Measurements from ENCODE around the gene S100A14. TPM values are rescaled to one million over a fixed set of nuclear protein-coding genes. Genes with fewer than 3 reads are reported as not detected.

Gene S100A14
- total and polyA plus RNA-seq, 2 of the 13 experiments (the other 11 are each of a cell fraction or from before 2014, with no cell fraction given), result 1.4 to 7.7 TPM

DNA sequence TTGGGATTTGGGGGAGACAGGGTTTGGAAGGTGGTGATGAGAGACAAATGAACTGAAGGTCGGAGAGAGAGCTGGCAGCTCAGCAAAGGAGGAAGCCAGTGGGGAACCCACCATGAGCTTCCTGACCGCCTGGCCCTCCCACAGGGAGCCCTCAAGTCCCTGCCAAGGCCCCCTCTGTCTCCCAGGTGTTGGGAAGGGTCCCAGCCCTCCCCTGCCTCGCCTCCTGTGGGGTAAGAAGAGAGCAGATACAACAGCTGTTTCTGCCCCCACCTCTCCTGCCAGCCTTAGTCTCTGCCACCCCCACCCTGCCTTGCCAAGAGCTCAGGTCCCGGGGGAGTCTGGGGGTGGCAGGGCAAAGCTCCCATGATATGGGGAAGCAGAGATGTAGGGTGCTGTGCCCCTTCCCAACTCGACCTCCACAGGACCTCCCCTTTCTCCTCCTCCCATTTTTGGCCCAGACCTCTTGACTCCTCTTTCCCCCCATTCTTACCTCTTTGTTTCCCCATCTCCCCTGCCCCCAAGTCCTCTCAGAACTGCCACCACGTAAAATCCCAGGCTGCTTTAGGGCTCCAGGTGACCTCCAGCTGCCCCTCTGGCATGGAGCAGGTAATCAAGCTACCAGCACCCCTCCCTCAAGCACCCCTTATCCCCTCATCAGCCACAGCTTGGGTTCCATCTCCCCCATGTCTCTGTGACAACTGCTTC, 12.7 kb upstream of the S100A14 start (continued):
- TF ChIP-seq, protein P1, sequence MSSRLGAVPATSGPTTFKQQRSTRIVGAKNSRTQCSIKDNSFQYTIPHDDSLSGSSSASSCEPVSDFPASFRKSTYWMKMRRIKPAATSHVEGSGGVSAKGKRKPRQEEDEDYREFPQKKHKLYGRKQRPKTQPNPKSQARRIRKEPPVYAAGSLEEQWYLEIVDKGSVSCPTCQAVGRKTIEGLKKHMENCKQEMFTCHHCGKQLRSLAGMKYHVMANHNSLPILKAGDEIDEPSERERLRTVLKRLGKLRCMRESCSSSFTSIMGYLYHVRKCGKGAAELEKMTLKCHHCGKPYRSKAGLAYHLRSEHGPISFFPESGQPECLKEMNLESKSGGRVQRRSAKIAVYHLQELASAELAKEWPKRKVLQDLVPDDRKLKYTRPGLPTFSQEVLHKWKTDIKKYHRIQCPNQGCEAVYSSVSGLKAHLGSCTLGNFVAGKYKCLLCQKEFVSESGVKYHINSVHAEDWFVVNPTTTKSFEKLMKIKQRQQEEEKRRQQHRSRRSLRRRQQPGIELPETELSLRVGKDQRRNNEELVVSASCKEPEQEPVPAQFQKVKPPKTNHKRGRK (CRISPR knock-in tag; IDR thresholded peaks at IDR 0.05), result no peak
- TF ChIP-seq, protein P2, sequence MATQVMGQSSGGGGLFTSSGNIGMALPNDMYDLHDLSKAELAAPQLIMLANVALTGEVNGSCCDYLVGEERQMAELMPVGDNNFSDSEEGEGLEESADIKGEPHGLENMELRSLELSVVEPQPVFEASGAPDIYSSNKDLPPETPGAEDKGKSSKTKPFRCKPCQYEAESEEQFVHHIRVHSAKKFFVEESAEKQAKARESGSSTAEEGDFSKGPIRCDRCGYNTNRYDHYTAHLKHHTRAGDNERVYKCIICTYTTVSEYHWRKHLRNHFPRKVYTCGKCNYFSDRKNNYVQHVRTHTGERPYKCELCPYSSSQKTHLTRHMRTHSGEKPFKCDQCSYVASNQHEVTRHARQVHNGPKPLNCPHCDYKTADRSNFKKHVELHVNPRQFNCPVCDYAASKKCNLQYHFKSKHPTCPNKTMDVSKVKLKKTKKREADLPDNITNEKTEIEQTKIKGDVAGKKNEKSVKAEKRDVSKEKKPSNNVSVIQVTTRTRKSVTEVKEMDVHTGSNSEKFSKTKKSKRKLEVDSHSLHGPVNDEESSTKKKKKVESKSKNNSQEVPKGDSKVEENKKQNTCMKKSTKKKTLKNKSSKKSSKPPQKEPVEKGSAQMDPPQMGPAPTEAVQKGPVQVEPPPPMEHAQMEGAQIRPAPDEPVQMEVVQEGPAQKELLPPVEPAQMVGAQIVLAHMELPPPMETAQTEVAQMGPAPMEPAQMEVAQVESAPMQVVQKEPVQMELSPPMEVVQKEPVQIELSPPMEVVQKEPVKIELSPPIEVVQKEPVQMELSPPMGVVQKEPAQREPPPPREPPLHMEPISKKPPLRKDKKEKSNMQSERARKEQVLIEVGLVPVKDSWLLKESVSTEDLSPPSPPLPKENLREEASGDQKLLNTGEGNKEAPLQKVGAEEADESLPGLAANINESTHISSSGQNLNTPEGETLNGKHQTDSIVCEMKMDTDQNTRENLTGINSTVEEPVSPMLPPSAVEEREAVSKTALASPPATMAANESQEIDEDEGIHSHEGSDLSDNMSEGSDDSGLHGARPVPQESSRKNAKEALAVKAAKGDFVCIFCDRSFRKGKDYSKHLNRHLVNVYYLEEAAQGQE (IDR thresholded peaks at IDR 0.05; ENCODE audit: borderline replicate concordance in 1 of 2, low read depth in 1 of 2, low read length in 2 of 2), result no peak
- TF ChIP-seq, protein P3, sequence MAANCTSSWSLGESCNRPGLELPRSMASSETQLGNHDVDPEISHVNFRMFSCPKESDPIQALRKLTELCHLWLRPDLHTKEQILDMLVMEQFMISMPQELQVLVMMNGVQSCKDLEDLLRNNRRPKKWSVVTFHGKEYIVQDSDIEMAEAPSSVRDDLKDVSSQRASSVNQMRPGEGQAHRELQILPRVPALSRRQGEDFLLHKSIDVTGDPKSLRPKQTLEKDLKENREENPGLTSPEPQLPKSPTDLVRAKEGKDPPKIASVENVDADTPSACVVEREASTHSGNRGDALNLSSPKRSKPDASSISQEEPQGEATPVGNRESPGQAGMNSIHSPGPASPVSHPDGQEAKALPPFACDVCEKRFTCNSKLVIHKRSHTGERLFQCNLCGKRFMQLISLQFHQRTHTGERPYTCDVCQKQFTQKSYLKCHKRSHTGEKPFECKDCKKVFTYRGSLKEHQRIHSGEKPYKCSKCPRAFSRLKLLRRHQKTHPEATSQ (CRISPR knock-in tag; IDR thresholded peaks at IDR 0.05; ENCODE audit: borderline replicate concordance), result no peak
- no peak for TF ChIP-seq ZNF777 (CRISPR knock-in tag; IDR thresholded peaks at IDR 0.05)
- TF ChIP-seq ZNF790 (CRISPR knock-in tag; IDR thresholded peaks at IDR 0.05; ENCODE audit: borderline replicate concordance), result no peak
- 0 out of 2 replicates have a peak, but pooled peaks have one; percentile 69 for TF ChIP-seq REL (CRISPR knock-in tag; conservative IDR thresholded peaks at IDR 0.05)
- no peak for TF ChIP-seq ZNF10 (CRISPR knock-in tag; IDR thresholded peaks at IDR 0.05; ENCODE audit: borderline replicate concordance, low read depth)
- TF ChIP-seq AGO2 (optimal IDR thresholded peaks at IDR 0.05; ENCODE audit: low read depth, low read length), result peak; percentile 40
- 0 out of 2 replicates have a peak, but pooled peaks have one; percentile 10 for TF ChIP-seq KAT8 (CRISPR knock-in tag; IDR thresholded peaks at IDR 0.05)
- TF ChIP-seq SIX4 (CRISPR knock-in tag; IDR thresholded peaks at IDR 0.05), result no peak
- TF ChIP-seq, protein P4, sequence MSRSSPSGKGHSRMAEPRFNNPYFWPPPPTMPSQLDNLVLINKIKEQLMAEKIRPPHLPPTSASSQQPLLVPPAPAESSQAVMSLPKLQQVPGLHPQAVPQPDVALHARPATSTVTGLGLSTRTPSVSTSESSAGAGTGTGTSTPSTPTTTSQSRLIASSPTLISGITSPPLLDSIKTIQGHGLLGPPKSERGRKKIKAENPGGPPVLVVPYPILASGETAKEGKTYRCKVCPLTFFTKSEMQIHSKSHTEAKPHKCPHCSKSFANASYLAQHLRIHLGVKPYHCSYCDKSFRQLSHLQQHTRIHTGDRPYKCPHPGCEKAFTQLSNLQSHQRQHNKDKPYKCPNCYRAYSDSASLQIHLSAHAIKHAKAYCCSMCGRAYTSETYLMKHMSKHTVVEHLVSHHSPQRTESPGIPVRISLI (CRISPR knock-in tag; IDR thresholded peaks at IDR 0.05; ENCODE audit: borderline replicate concordance), result no peak
- TF ChIP-seq GTF2F1 (IDR thresholded peaks at IDR 0.05; ENCODE audit: low read length), result no peak
- TF ChIP-seq, protein P5, sequence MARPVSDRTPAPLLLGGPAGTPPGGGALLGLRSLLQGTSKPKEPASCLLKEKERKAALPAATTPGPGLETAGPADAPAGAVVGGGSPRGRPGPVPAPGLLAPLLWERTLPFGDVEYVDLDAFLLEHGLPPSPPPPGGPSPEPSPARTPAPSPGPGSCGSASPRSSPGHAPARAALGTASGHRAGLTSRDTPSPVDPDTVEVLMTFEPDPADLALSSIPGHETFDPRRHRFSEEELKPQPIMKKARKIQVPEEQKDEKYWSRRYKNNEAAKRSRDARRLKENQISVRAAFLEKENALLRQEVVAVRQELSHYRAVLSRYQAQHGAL (CRISPR knock-in tag; IDR thresholded peaks at IDR 0.05; ENCODE audit: not compliant biosample characterization), result no peak
- TF ChIP-seq ZNF841 (CRISPR knock-in tag; IDR thresholded peaks at IDR 0.05; ENCODE audit: borderline replicate concordance), result no peak
- TF ChIP-seq, protein P6, sequence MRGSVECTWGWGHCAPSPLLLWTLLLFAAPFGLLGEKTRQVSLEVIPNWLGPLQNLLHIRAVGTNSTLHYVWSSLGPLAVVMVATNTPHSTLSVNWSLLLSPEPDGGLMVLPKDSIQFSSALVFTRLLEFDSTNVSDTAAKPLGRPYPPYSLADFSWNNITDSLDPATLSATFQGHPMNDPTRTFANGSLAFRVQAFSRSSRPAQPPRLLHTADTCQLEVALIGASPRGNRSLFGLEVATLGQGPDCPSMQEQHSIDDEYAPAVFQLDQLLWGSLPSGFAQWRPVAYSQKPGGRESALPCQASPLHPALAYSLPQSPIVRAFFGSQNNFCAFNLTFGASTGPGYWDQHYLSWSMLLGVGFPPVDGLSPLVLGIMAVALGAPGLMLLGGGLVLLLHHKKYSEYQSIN (CRISPR knock-in tag; IDR thresholded peaks at IDR 0.05; ENCODE audit: borderline replicate concordance), result no peak
- TF ChIP-seq, protein P7, sequence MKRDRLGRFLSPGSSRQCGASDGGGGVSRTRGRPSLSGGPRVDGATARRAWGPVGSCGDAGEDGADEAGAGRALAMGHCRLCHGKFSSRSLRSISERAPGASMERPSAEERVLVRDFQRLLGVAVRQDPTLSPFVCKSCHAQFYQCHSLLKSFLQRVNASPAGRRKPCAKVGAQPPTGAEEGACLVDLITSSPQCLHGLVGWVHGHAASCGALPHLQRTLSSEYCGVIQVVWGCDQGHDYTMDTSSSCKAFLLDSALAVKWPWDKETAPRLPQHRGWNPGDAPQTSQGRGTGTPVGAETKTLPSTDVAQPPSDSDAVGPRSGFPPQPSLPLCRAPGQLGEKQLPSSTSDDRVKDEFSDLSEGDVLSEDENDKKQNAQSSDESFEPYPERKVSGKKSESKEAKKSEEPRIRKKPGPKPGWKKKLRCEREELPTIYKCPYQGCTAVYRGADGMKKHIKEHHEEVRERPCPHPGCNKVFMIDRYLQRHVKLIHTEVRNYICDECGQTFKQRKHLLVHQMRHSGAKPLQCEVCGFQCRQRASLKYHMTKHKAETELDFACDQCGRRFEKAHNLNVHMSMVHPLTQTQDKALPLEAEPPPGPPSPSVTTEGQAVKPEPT (CRISPR knock-in tag; IDR thresholded peaks at IDR 0.05; ENCODE audit: low read depth), result no peak

All from HepG2 (cell line).